Measurements from ENCODE around the gene SAMD1.

Gene SAMD1

DNA sequence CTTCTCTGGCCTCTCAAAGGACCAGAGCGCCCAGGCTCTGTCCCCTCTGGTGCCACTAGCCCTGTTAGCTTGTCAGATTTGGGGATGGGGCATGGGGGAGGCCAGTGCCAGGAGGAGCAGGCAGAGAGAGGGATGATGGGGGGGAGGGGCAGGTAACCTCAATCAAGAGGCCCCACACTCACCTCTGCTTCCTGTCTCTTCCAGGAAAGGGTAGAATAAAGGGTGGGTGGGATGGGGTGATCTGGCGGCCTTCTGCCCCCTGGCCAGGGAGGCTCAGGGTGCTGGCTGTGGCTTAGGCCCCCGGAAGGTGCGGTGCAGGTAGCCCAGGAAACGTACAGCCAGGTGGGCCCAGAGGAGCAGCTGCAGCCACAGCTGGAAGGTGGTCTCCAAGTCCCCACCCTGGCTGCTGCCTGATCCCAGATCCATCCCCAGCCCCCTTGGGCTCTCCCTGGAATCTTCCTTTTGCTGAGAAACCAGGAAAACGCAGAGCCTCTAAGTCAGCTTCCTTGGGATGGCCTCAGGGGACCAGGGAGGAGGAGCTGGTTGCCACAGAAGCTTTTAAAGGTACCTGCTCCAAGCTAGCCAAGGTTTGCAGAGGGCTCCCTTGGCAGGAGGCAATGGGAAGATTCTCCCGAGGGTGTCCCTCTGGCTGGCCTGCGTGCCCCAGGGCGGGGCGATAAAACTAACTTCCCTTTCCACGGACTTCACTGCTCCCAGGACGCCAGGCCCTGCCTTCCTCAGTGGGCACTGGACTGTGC is 21.7 kb upstream of the SAMD1 start:
- TF ChIP-seq, protein P1, sequence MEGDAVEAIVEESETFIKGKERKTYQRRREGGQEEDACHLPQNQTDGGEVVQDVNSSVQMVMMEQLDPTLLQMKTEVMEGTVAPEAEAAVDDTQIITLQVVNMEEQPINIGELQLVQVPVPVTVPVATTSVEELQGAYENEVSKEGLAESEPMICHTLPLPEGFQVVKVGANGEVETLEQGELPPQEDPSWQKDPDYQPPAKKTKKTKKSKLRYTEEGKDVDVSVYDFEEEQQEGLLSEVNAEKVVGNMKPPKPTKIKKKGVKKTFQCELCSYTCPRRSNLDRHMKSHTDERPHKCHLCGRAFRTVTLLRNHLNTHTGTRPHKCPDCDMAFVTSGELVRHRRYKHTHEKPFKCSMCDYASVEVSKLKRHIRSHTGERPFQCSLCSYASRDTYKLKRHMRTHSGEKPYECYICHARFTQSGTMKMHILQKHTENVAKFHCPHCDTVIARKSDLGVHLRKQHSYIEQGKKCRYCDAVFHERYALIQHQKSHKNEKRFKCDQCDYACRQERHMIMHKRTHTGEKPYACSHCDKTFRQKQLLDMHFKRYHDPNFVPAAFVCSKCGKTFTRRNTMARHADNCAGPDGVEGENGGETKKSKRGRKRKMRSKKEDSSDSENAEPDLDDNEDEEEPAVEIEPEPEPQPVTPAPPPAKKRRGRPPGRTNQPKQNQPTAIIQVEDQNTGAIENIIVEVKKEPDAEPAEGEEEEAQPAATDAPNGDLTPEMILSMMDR (IDR thresholded peaks at IDR 0.05), result no peak

DNA sequence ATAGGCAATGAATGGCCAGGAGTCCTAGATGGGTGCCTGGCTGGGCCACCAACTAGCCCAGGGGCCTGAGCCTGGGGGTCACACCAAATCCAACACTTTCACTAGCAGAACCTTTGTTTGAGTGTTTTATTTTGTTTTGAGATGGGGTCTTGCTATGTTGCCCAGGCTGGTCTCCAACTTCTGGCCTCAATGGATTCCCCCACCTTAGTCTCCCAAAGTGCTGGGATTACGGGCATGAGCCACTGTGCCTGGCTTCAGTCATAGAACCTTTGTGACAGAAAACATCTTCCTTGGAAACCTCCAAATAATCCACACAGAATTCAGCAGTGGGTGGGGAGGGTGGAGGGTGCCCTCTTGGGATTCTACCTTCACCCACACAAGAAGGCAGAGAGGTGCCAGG is 20.9 kb upstream of the SAMD1 start:
- TF ChIP-seq, protein P1 (IDR thresholded peaks at IDR 0.05), result no peak

DNA sequence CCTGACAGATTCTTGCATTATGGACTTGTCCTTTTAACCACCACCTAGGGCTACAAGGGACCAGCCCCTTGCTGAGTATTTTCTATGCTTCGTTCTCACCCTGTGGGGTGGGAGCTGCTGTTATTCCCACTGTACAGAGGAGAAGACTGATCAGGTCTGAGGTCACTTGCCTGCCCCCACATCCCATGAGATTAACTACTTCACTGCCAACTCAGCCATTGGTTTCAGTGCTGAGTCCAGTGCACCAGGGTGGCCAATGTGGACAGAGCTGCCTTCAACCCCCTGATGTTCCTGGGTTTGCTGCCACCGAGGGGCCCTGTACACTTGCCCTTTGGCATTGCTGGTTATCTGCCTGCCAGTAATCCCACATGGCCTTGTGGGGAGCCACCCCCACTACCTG is 20.1 kb upstream of the SAMD1 start:
- TF ChIP-seq, protein P1 (IDR thresholded peaks at IDR 0.05), result no peak

DNA sequence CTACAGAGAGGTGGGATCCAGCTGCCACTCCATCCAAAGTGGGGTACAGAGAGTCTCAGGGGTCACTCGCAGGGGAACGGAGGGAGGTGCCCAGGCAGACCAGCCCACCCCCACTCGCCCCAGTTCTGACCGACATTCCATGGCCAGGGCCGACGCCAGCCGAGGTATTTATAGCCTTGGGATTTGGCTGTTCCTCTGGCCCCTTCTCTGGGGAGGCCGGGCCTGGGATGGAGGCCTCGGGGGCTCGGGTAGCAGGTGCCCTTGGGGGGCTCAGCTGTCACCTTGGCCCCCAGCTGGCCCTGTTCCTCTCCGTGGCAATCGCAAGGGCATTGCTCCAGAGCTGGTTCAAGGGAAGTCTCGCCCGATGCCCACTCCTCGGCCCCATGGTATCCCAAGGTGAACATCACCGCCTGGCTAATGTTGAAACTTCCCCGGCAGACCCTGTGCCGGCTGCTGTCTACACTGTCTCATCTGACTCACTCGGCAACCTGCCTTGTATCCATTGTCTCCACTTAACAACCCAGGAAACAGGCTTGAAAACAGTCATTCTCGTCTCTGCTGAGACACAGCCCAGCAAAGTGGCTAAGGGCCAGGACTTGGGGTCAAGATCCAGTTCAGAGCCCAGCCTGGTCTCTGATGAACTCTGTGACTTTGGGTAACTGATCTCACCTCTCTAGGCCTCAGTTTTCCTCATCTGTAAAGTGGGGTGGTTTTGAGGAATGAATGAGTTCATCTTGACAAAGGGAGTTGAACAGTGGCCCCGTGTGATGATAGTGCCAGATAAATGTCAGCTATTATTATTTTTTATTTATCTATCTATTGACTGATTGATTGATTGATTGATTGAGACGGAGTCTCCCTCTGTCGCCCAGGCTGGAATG is 17.3 kb upstream of the SAMD1 start:
- TF ChIP-seq, protein P1 (IDR thresholded peaks at IDR 0.05), result no peak

DNA sequence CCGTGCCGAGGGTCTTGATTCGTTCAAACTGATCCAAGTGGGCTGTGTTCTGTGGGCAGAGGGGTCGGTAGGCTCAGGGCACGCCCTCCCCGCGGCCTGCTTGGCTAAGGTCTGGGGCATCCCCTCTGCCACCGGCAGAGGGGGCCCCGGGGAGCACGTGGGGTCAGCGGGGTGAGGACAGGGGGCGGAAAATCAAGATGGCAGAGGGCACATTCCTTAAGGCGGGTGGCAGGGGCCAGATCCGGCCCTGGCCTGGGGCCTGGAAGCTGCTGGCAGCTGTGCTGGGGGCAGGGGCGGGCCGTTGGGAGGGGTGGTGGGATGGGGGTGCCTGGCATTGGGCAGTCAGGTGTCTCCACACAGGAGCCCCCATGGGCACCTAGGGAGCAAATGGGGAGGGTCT is 16.3 kb upstream of the SAMD1 start:
- TF ChIP-seq, protein P1 (IDR thresholded peaks at IDR 0.05), result no peak

DNA sequence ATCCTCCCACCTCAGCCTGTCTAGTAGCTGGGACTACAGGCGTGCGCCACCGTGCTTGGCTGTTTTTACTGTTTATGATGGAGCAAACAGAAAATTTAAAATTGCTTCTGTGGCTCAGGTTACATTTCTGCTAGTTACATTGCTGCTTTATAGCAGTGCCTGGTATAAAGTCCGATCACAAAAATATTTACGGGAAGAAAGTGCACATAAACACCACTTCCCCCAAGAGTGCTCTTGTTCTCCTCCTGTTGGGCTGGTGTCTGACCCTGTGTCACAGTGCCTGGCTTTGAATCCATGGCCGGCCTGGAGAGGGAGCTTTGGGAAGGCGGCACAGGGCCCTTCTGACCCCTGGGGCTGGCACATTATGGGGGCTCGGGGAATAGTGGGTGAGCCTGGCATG is 15.1 kb upstream of the SAMD1 start:
- TF ChIP-seq, protein P1 (IDR thresholded peaks at IDR 0.05), result no peak

DNA sequence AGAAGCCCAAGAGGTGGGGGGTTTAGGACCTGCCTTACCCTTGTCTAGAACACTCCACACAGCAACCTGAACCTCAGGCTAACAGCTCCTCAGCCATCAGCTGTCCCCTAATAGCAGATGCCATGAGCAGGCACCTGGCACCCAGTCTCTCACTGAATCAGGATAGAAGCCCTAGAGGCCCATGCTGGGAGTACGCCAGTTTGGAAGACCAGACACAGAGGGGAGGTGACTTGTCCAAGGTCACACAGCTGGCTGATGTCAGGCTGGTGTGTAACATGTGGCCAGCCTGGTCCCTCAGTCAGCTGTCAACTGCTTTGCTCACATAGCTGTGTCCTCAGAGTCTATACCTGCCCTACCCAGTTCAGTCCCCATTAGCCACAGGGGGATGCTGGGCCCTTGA is 12.8 kb upstream of the SAMD1 start:
- TF ChIP-seq, protein P1 (IDR thresholded peaks at IDR 0.05), result no peak
